C4-2B (cell line): ENCODE measurements around the gene MTFMT.

Experiments
- H3K27ac ChIP-seq: fragments of 450-650 bp; 2 replicates; pipeline ENCODE4 v1.5.1; 2017
- CTCF ChIP-seq: fragments of 450-650 bp; conservative IDR thresholded peaks from 2 replicates; pipeline ENCODE4 v1.5.1; 2017; ENCODE audit warnings: mild to moderate bottlenecking
- ZFX ChIP-seq: fragments of 450-650 bp; IDR thresholded peaks from 2 replicates; pipeline ENCODE4 v1.6.1; 2017

Gene MTFMT

GRCh38 chr15:65066635-65067316, 37.3 kb upstream of the MTFMT start:
- no peak overlapping the region for H3K27ac ChIP-seq
- no peak for TF ChIP-seq ZFX
- no peak for TF ChIP-seq CTCF

- no peak for TF ChIP-seq ZFX
- TF ChIP-seq CTCF, result no peak
- no peak overlapping the region for H3K27ac ChIP-seq
These were observed 36.7 kb upstream of the MTFMT start for GRCh38 chr15:65066001-65066634.

GRCh38 chr15:65062726-65063125, 33.3 kb upstream of the MTFMT start:
- TF ChIP-seq ZFX (no peak), CTCF (no peak)
- no peak overlapping the region for H3K27ac ChIP-seq

- TF ChIP-seq CTCF (no peak), ZFX (no peak)
- H3K27ac ChIP-seq, result no peak overlapping the region
These were observed 32.6 kb upstream of the MTFMT start for GRCh38 chr15:65062061-65062460.

- no peak overlapping the region for H3K27ac ChIP-seq
- TF ChIP-seq CTCF, result no peak
- no peak for TF ChIP-seq ZFX
These were observed 31.4 kb upstream of the MTFMT start for GRCh38 chr15:65060641-65061397.

- no peak overlapping the region for H3K27ac ChIP-seq
- TF ChIP-seq CTCF (no peak), ZFX (no peak)
These were observed 30.6 kb upstream of the MTFMT start for GRCh38 chr15:65059931-65060596.
